HTERT RPE-1 (cell line): ENCODE results near the gene LSS.

Experiments used
- in situ Hi-C: fragments of 300-500 bp; cut with MboI; formaldehyde crosslinking; loops from 4 replicates; pipeline ENCODE4 v1.14.3; 2020; ENCODE audit warnings: low sequenced_read_pairs

LSS gene

GRCh38 chr21:46228345-46229051 lies at the start of gene LSS:
LSS (minus strand) TSS chr21:46228774; CDS start chr21:46228745, 29 bp downstream.
- in situ Hi-C loops, result no loop called here

GRCh38 chr21:46274797-46275390 lies 46.3 kb upstream of the LSS start:
- in situ Hi-C loops, result no loop called here

GRCh38 chr21:46273341-46273740 lies 44.8 kb upstream of the LSS start:
- in situ Hi-C loops, result no loop called here

GRCh38 chr21:46269466-46269865 lies 40.9 kb upstream of the LSS start:
- in situ Hi-C loops, result no loop called here

GRCh38 chr21:46268371-46268770 lies 39.8 kb upstream of the LSS start:
- in situ Hi-C loops, result no loop called here

GRCh38 chr21:46266946-46267345 lies 38.4 kb upstream of the LSS start:
- in situ Hi-C loops, result no loop called here

- in situ Hi-C loops, result no loop called here
Observed at GRCh38 chr21:46265736-46266525, 37.4 kb upstream of the LSS start.

GRCh38 chr21:46264690-46265144 lies 36.1 kb upstream of the LSS start:
- in situ Hi-C loops, result no loop called here

- in situ Hi-C loops, result no loop called here
Observed at GRCh38 chr21:46264046-46264689, 35.6 kb upstream of the LSS start.

GRCh38 chr21:46256501-46256994 lies 28.0 kb upstream of the LSS start:
- in situ Hi-C loops, result no loop called here

- in situ Hi-C loops, result no loop called here
Observed at GRCh38 chr21:46255758-46256337, 27.3 kb upstream of the LSS start.

- in situ Hi-C loops, result no loop called here
Observed at GRCh38 chr21:46255166-46255565, 26.6 kb upstream of the LSS start.

- in situ Hi-C loops, result no loop called here
Observed at GRCh38 chr21:46254208-46254975, 25.8 kb upstream of the LSS start.

GRCh38 chr21:46253610-46254124 lies 25.1 kb upstream of the LSS start:
- in situ Hi-C loops, result no loop called here

GRCh38 chr21:46252840-46253239 lies 24.3 kb upstream of the LSS start:
- in situ Hi-C loops, result no loop called here

GRCh38 chr21:46250146-46250725 lies 21.7 kb upstream of the LSS start:
- in situ Hi-C loops, result no loop called here

GRCh38 chr21:46248827-46249226 lies 20.3 kb upstream of the LSS start:
- in situ Hi-C loops, result no loop called here

- in situ Hi-C loops, result no loop called here
Observed at GRCh38 chr21:46248422-46248782, 19.8 kb upstream of the LSS start.

- in situ Hi-C loops, result no loop called here
Observed at GRCh38 chr21:46247699-46248421, 19.3 kb upstream of the LSS start.
